ENCODE data around the gene EMX2.

Gene EMX2

GRCh38 chr10:117540640-117541404, 1.7 kb upstream of the EMX2 start (continued):
- no peak for TF ChIP-seq PBX3 (CRISPR knock-in tag; IDR thresholded peaks at IDR 0.05)
- TF ChIP-seq ZEB2 (tag by site-specific recombination; IDR thresholded peaks at IDR 0.05), result peak; percentile 15; the same call in 1 of the 2 replicates
- no peak for TF ChIP-seq ZIC2 (tag by site-specific recombination; IDR thresholded peaks at IDR 0.05)

- Histone ChIP-seq H3K4me1 (ENCODE audit: control insufficient read depth, insufficient read depth, low read length) (peaks cover 10% of the 10 kb centered on the region), H3K9me3 (ENCODE audit: control insufficient read depth, insufficient read depth, low read depth, low read length) (no peaks in the 10 kb centered on the region), H3K27ac (ENCODE audit: extremely low read depth, low read depth, low read length) (peak overlapping the region; percentile 87), H3K4me3 (ENCODE audit: low read depth, low read length) (peak overlapping the region; percentile 72), H3K36me3 (ENCODE audit: control insufficient read depth in 2 of 2, insufficient read depth in 1 of 2, low read length in 2 of 2) (no peaks in the 10 kb centered on the region)
- ChIA-PET POLR2A (no interaction called here), CTCF (interaction anchor here (1.0 kb wide), 2 partner anchors 45 to 664 kb away, joined by 3 to 5 read pairs; no protein-coding TSS in a partner anchor)
- TF ChIP-seq ZNF785 (tag by site-specific recombination; IDR thresholded peaks at IDR 0.05), result no peak
- no peak for TF ChIP-seq OVOL3 (tag by site-specific recombination; IDR thresholded peaks at IDR 0.05)
- TF ChIP-seq ZNF280C (tag by site-specific recombination; IDR thresholded peaks at IDR 0.05), result no peak
- peak; percentile 66 for TF ChIP-seq ZNF341 (tag by site-specific recombination; IDR thresholded peaks at IDR 0.05; ENCODE audit: low read depth)
- TF ChIP-seq ZBTB8A (tag by site-specific recombination; IDR thresholded peaks at IDR 0.05), result peak; percentile 10; the same call in 1 of the 2 replicates
- peak; percentile 12; the same call in 1 of the 2 replicates for TF ChIP-seq ZBTB11 (tag by site-specific recombination; conservative IDR thresholded peaks at IDR 0.05; ENCODE audit: low read depth)
- TF ChIP-seq PRDM10 (tag by site-specific recombination; IDR thresholded peaks at IDR 0.05), result peak; percentile 73
- TF ChIP-seq ZNF2 (tag by site-specific recombination; IDR thresholded peaks at IDR 0.05), result no peak
- TF ChIP-seq ZBTB44 (tag by site-specific recombination; IDR thresholded peaks at IDR 0.05), result peak; percentile 34; the same call in 1 of the 2 replicates
- TF ChIP-seq REPIN1 (tag by site-specific recombination; IDR thresholded peaks at IDR 0.05; ENCODE audit: low read depth), result peak; percentile 99
- 0 out of 2 replicates have a peak, but pooled peaks have one; percentile 3 for TF ChIP-seq ZNF449 (tag by site-specific recombination; IDR thresholded peaks at IDR 0.05)
- no peak for TF ChIP-seq ZNF138 (tag by site-specific recombination; IDR thresholded peaks at IDR 0.05; ENCODE audit: borderline replicate concordance)
- no peak for TF ChIP-seq ZNF148 (tag by site-specific recombination; IDR thresholded peaks at IDR 0.05; ENCODE audit: borderline replicate concordance)
- TF ChIP-seq YY1 (tag by site-specific recombination; IDR thresholded peaks at IDR 0.05), result 0 out of 2 replicates have a peak, but pooled peaks have one; percentile 11
Measured at GRCh38 chr10:117541405-117541908, 1.1 kb upstream of the EMX2 start.

Data from HEK293 (cell line).